Panc1 (cell line): ENCODE measurements around the gene NFAM1. TPM values are rescaled to one million over a fixed set of nuclear protein-coding genes. Genes with fewer than 3 reads are reported as not detected.

Experiments used
- ATAC-seq: fragments of 200-7000 bp; cut with Tn5 transposase; 2 replicates; pipeline ENCODE4 v1.9.1; 2020; ENCODE audit warnings: mild to moderate bottlenecking, moderate library complexity
- BruUV-seq: library from RNA; stranded (reverse); fragments of 400-500 nt; replicated peaks from 2 replicates; lab custom pipeline; 2021; lab: Mats Ljungman, UMichigan
- CTCF ChIA-PET: fragments of 300-600 bp; sonication (Branson Sonifier 250); formaldehyde crosslinking; loops from one replicate; lab custom pipeline; 2022; ENCODE audit warnings: antibody characterized with exemption; lab: Charles Lee
- POLR2A ChIA-PET: fragments of 300-600 bp; sonication (Branson Sonifier 250); formaldehyde crosslinking; loops from one replicate; lab custom pipeline; 2022; ENCODE audit warnings: antibody characterized with exemption; lab: Charles Lee
- DNase-seq: peaks from one replicate; pipeline ENCODE4 v3.0.0-alpha.2; 2010; ENCODE audit warnings: low read depth, low spot score
- H3K27ac ChIP-seq: 2 replicates; pipeline ENCODE4 v1.5.1; 2011; ENCODE audit warnings: mild to moderate bottlenecking, low read length, inconsistent platforms
- H3K27me3 ChIP-seq: fragments of 200-500 bp; sonication (Bioruptor generic); 2 replicates; pipeline ENCODE4 v1.6.0; 2014; ENCODE audit warnings: low read length, inconsistent platforms; ENCODE audit not compliant: control insufficient read depth, insufficient read depth
- H3K36me3 ChIP-seq: fragments of 200-500 bp; sonication (Bioruptor generic); 2 replicates; pipeline ENCODE4 v1.5.1; 2014; ENCODE audit warnings: inconsistent platforms, mild to moderate bottlenecking, low read length, moderate library complexity; ENCODE audit not compliant: control insufficient read depth, insufficient read depth
- H3K4me1 ChIP-seq: 2 replicates; pipeline ENCODE4 v1.5.1; 2011; ENCODE audit warnings: inconsistent platforms, mild to moderate bottlenecking, low read length, moderate library complexity; ENCODE audit not compliant: control insufficient read depth, insufficient read depth
- H3K4me3 ChIP-seq, 2 experiments: 2 replicates each; pipeline ENCODE4 v1.5.1; 2011 to 2012; ENCODE audit warnings: low read depth in 2 of 2, low read length in 2 of 2, mild to moderate bottlenecking in 2 of 2, inconsistent platforms in 1 of 2, moderate library complexity in 1 of 2
- H3K9me3 ChIP-seq: fragments of 200-500 bp; sonication (Bioruptor generic); 2 replicates; pipeline ENCODE4 v1.5.1; 2014; ENCODE audit warnings: low read depth, mild to moderate bottlenecking, inconsistent platforms, low read length, moderate library complexity; ENCODE audit not compliant: control insufficient read depth, insufficient read depth
- CTCF ChIP-seq: fragments of 450-650 bp; IDR thresholded peaks from 2 replicates; pipeline ENCODE4 v1.5.1; 2017; ENCODE audit warnings: mild to moderate bottlenecking
- POLR2AphosphoS5 ChIP-seq: IDR thresholded peaks from 2 replicates; pipeline ENCODE4 v1.6.1; 2012; ENCODE audit warnings: mild to moderate bottlenecking, low read depth, low read length, moderate library complexity
- REST ChIP-seq, 2 experiments: IDR thresholded peaks; 2 replicates each; pipeline ENCODE4 v1.6.1; 2011 to 2012; ENCODE audit warnings: low read depth in 2 of 2, control low read depth in 1 of 2, low read length in 1 of 2, mild to moderate bottlenecking in 1 of 2, moderate library complexity in 1 of 2; ENCODE audit not compliant: insufficient read depth in 1 of 2
- SIN3A ChIP-seq: IDR thresholded peaks from 2 replicates; pipeline ENCODE4 v1.6.1; 2012; ENCODE audit warnings: low read depth, mild to moderate bottlenecking, low read length, moderate library complexity, borderline replicate concordance; ENCODE audit not compliant: insufficient read depth
- TCF7L2 ChIP-seq: IDR thresholded peaks from 2 replicates; pipeline ENCODE4 v1.6.1; 2011; ENCODE audit warnings: mild to moderate bottlenecking, low read depth, low read length, inconsistent platforms
- in situ Hi-C: cut with HindIII; loops from 2 replicates; pipeline ENCODE4 v1.10.0; 2016; ENCODE audit warnings: low sequenced_read_pairs, low pct_unique_long_range_greater_than_20kb
- intact Hi-C: fragments of 100-400 bp; cut with micrococcal nuclease; formaldehyde crosslinking; loops from one replicate; pipeline ENCODE4 v1.10.0; 2022; ENCODE audit not compliant: unreplicated experiment
- total RNA-seq: library from RNA; stranded (reverse); gene quantifications from one replicate; pipeline ENCODE4 v1.2.1, GENCODE V29; 2021; ENCODE audit not compliant: unreplicated experiment

The NFAM1 gene
- total RNA-seq, 1 experiment from 2014 or later: 0.41 TPM

GRCh38 chr22:42334875-42335512 lies 97.2 kb downstream of the NFAM1 start:
- H3K4me1 ChIP-seq: peaks cover 3% of the 10 kb centered on the region; the same call in 1 of the 2 replicates
- H3K4me3 ChIP-seq: no peak overlapping the region
- H3K36me3 ChIP-seq: no peaks in the 10 kb centered on the region
- H3K27ac ChIP-seq: no peak overlapping the region
- no peaks in the 10 kb centered on the region for H3K9me3 ChIP-seq
- ATAC-seq (no peak), DNase-seq (no peak)
- no TSS peak for BruUV-seq
- POLR2A ChIA-PET: no interaction called here
- CTCF ChIA-PET: no interaction called here
- no peaks in the 10 kb centered on the region for H3K27me3 ChIP-seq
- intact Hi-C loops (no loop called here), in situ Hi-C loops (no loop called here)
- TF ChIP-seq SIN3A: no peak
- TF ChIP-seq TCF7L2: no peak
- TF ChIP-seq CTCF: no peak
- no peak for TF ChIP-seq POLR2AphosphoS5
- TF ChIP-seq REST (IDR thresholded peaks at IDR 0.05; ENCODE audit: insufficient read depth in 1 of 2, low read depth in 2 of 2, low read length in 1 of 2): no peak

GRCh38 chr22:42333544-42333943 lies 98.7 kb downstream of the NFAM1 start:
- ChIA-PET POLR2A (no interaction called here), CTCF (no interaction called here)
- Histone ChIP-seq H3K9me3 (no peaks in the 10 kb centered on the region), H3K36me3 (no peaks in the 10 kb centered on the region), H3K4me3 (no peak overlapping the region), H3K27me3 (no peaks in the 10 kb centered on the region), H3K4me1 (peaks cover 3% of the 10 kb centered on the region; the same call in 1 of the 2 replicates), H3K27ac (no peak overlapping the region)
- ATAC-seq: no peak
- no TSS peak for BruUV-seq
- intact Hi-C loops (no loop called here), in situ Hi-C loops (no loop called here)
- TF ChIP-seq POLR2AphosphoS5 (no peak), TCF7L2 (no peak), CTCF (no peak), REST (IDR thresholded peaks at IDR 0.05; ENCODE audit: insufficient read depth in 1 of 2, low read depth in 2 of 2, low read length in 1 of 2) (no peak), SIN3A (no peak)
- no peak for DNase-seq
